H1 (cell line): ENCODE data around the gene HIP1. TPM values are rescaled to one million over a fixed set of nuclear protein-coding genes. Genes with fewer than 3 reads are reported as not detected.
A peak's percentile ranks its signal among the peaks of the same experiment; 100 is the strongest.

Source experiments
- CEBPB ChIP-seq: IDR thresholded peaks from 2 replicates; pipeline ENCODE4 v1.6.1; 2012; ENCODE audit warnings: low read depth, low read length
- polyA plus RNA-seq, 7 experiments: library from polyadenylated mRNA; depleted of rRNA in 3 of 7; stranded (reverse) in 5 of 7; unstranded in 2 of 7; fragments of >200 nt in 5 of 7; fragments of 200-250 nt in 2 of 7; gene quantifications; 1 replicate in 5 of 7; 2 replicates in 1 of 7; 4 replicates in 1 of 7; pipeline versions ENCODE4 v1.2.1 to v1.2.3, GENCODE V29; 2011 to 2013; ENCODE audit warnings: missing spikeins in 2 of 7, mixed read lengths in 2 of 7
- total RNA-seq: library from RNA; stranded (reverse); fragmentation: NEBNext Ultra II Directional; extraction: Animal tissue kit (Norgen Biotek cat#: 25700); gene quantifications from 2 replicates; pipeline ENCODE4 v1.2.1, GENCODE V29; 2021

The HIP1 gene
- total and polyA plus RNA-seq, 2 of the 8 experiments (the other 6 are each of a cell fraction or from before 2014, with no cell fraction given) = 51.8 to 108 TPM

DNA sequence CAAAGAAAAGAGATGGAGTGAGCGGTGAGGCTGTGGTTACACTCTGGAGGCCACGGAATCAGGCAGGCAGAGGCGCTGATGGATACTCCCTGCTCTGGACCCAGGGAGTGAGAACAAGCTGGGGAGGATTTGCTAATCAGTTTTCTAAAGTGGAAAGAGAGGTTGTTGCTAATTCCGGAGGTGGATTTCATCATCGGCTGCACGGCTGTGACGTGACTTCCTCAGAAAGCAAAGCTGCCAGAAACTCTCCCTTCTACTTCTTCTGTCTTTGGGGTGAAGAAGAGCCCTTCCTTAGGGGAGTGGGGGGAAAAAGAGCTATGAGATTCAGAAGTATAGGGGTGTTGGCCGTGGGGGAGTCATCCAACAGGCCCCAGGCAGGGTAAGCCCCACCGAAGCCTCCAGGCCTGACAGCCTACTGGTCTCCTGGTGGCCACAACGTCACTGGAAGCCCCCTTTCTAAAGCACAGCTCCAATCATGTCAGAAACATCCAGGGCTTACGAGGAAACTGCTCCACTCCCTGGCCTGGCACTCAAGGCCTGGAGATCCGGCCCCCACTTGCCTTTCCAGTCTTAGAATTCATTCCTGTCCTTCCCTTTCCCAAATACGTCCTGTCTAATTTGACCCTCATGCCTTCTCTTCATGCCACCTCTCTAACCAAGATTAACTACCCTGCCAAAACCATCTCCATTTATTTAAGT, 114.5 kb downstream of the HIP1 start (continued):
- TF ChIP-seq CEBPB = 0 out of 2 replicates have a peak, but pooled peaks have one; percentile 42
